HepG2 (cell line): Measurements from ENCODE around the gene CERS5. TPM values are rescaled to one million over a fixed set of nuclear protein-coding genes. Genes with fewer than 3 reads are reported as not detected.

Experiments used
- ATAC-seq: fragments of 200-7000 bp; cut with Tn5 transposase; 3 replicates; pipeline ENCODE4 v1.9.1; 2020; ENCODE audit warnings: mild to moderate bottlenecking, moderate library complexity
- BruUV-seq: library from RNA; stranded (reverse); fragments of 400-500 nt; replicated peaks from 2 replicates; lab custom pipeline; 2021; lab: Mats Ljungman, UMichigan
- CTCF ChIA-PET: fragments of 300-600 bp; formaldehyde crosslinking; extraction: SDS; loops from one replicate; lab custom pipeline; 2021; ENCODE audit warnings: low total read pairs, inconsistent platforms, low intra/inter-chr PET ratio; lab: Yijun Ruan, JAX
- POLR2A ChIA-PET: fragments of 350-600 bp; sonication (Branson Sonifier 250); formaldehyde crosslinking; loops from one replicate; lab custom pipeline; 2020; ENCODE audit warnings: antibody characterized with exemption, inconsistent platforms; lab: Yijun Ruan, JAX
- DNase-seq: peaks from one replicate; pipeline ENCODE4 v3.0.0-alpha.2; 2015; ENCODE audit warnings: low spot score
- FAIRE-seq: peaks from 3 replicates; lab custom pipeline; 2011; peaks lifted over from hg19 to GRCh38; lab: Jason Lieb, UNC
- H2AFZ ChIP-seq: one replicate; pipeline ENCODE4 v1.6.1; 2011; ENCODE audit warnings: low read length, inconsistent platforms
- H3K27ac ChIP-seq: fragments of 300-600 bp; 3 replicates; pipeline ENCODE4 v1.8.0; 2011; ENCODE audit warnings: mixed run types, mild to moderate bottlenecking, mixed read lengths, low read length, inconsistent platforms; ENCODE audit not compliant: insufficient read depth; ENCODE audit errors: extremely low read length
- H3K27me3 ChIP-seq, 2 experiments: fragments of 200-600 bp in 1 of 2; 2 replicates in 1 of 2; 3 replicates in 1 of 2; pipeline versions ENCODE4 v1.6.0 to v1.8.0; 2011; ENCODE audit warnings: low read length in 2 of 2, mild to moderate bottlenecking in 2 of 2, moderate library complexity in 2 of 2, inconsistent platforms in 1 of 2; ENCODE audit not compliant: insufficient read depth in 2 of 2, control insufficient read depth in 1 of 2
- H3K36me3 ChIP-seq, 2 experiments: fragments of 200-600 bp in 1 of 2; replicated peaks in 1 of 2; 2 replicates in 1 of 2; 3 replicates in 1 of 2; pipeline versions ENCODE4 v1.5.1 to v1.8.0; 2011; ENCODE audit warnings: low read length in 2 of 2, inconsistent platforms in 1 of 2; ENCODE audit not compliant: insufficient read depth in 2 of 2, control insufficient read depth in 1 of 2
- H3K4me1 ChIP-seq: 2 replicates; pipeline ENCODE4 v1.5.1; 2012; ENCODE audit warnings: low read length, inconsistent platforms; ENCODE audit not compliant: insufficient read depth
- H3K4me2 ChIP-seq: 2 replicates; pipeline ENCODE4 v1.6.0; 2011; ENCODE audit warnings: low read depth, low read length, inconsistent platforms
- H3K4me3 ChIP-seq, 3 experiments: fragments of 200-600 bp in 1 of 3; sonication (generic), shearing (Covaris generic) in 1 of 3; replicated peaks in 1 of 3; 2 replicates each; pipeline ENCODE4 v1.5.1; 2011 to 2016; ENCODE audit warnings: low read length in 3 of 3, inconsistent platforms in 2 of 3, low read depth in 2 of 3, mild to moderate bottlenecking in 2 of 3, control low read depth in 1 of 3, mixed read lengths in 1 of 3; ENCODE audit not compliant: insufficient read depth in 1 of 3
- H3K79me2 ChIP-seq: one replicate; pipeline ENCODE4 v1.6.1; 2011; ENCODE audit warnings: low read length, inconsistent platforms; ENCODE audit not compliant: insufficient read depth
- H3K9ac ChIP-seq: 2 replicates; pipeline ENCODE4 v1.6.0; 2011; ENCODE audit warnings: mild to moderate bottlenecking, low read depth, low read length, inconsistent platforms; ENCODE audit not compliant: insufficient read depth
- H3K9me3 ChIP-seq: 2 replicates; pipeline ENCODE4 v1.5.1; 2012; ENCODE audit warnings: mild to moderate bottlenecking, low read length
- H4K20me1 ChIP-seq: 2 replicates; pipeline ENCODE4 v1.6.0; 2011; ENCODE audit warnings: inconsistent platforms, mild to moderate bottlenecking, low read length, moderate library complexity; ENCODE audit not compliant: insufficient read depth
- ZNF709 ChIP-seq: sonication (generic); formaldehyde crosslinking; IDR thresholded peaks from 2 replicates; pipeline ENCODE4 v1.5.0; 2020; ENCODE audit warnings: mild to moderate bottlenecking, missing genetic modification reagents
- ZNF713 ChIP-seq: sonication (generic); formaldehyde crosslinking; IDR thresholded peaks from 2 replicates; pipeline ENCODE4 v1.4.0; 2020; ENCODE audit warnings: mild to moderate bottlenecking, missing genetic modification reagents
- ZNF720 ChIP-seq: sonication (generic); formaldehyde crosslinking; IDR thresholded peaks from 2 replicates; pipeline ENCODE4 v1.4.0; 2020; ENCODE audit warnings: missing genetic modification reagents
- ZNF780A ChIP-seq: sonication (generic); formaldehyde crosslinking; IDR thresholded peaks from 2 replicates; pipeline ENCODE4 v1.8.0; 2022; ENCODE audit warnings: mild to moderate bottlenecking, missing genetic modification reagents, moderate library complexity
- WGBS: methylation state at CpG from one replicate; pipeline ENCODE4 v1.1.6; 2017; ENCODE audit warnings: low lambda C conversion rate; 5-methylcytosine and 5-hydroxymethylcytosine counted together
- in situ Hi-C: cut with HindIII; loops from 2 replicates; pipeline ENCODE4 v1.10.0; 2017; ENCODE audit warnings: low pct_unique_long_range_greater_than_20kb; ENCODE audit not compliant: extremely low pct_ligation_motif_present
- intact Hi-C: fragments of 100-400 bp; cut with micrococcal nuclease; formaldehyde crosslinking; loops from one replicate; pipeline ENCODE4 v1.10.0; 2022; ENCODE audit not compliant: unreplicated experiment
- polyA plus RNA-seq, 8 experiments: library from polyadenylated mRNA; depleted of rRNA in 3 of 8; stranded (reverse) in 7 of 8; unstranded in 1 of 8; fragments of >200 nt; fragmentation: Illumina TruSeq in 4 of 8; extraction: Trizol in 4 of 8; gene quantifications; 2 replicates each; pipeline versions ENCODE4 v1.2.1 to v1.2.3, GENCODE V29; 2011 to 2016; ENCODE audit warnings: low read depth in 4 of 8, missing spikeins in 1 of 8, mixed read lengths in 1 of 8; ENCODE audit not compliant: insufficient read depth in 1 of 8
- total RNA-seq, 5 experiments: library from RNA; depleted of rRNA; stranded (reverse); fragments of >200 nt; fragmentation: Illumina TruSeq; extraction: Trizol; gene quantifications; 2 replicates each; pipeline ENCODE4 v1.2.3, GENCODE V29; 2016; ENCODE audit warnings: low read depth in 1 of 5
- TF ChIP-seq, protein P1 (sequence below): sonication (generic); formaldehyde crosslinking; IDR thresholded peaks from 2 replicates; pipeline ENCODE4 v1.5.0; 2020; ENCODE audit warnings: missing genetic modification reagents
- TF ChIP-seq, protein P2 (sequence below): IDR thresholded peaks from 2 replicates; pipeline ENCODE4 v1.6.1; 2012; ENCODE audit warnings: low read length, improper control_type of control experiment

The CERS5 gene
- total and polyA plus RNA-seq, 2 of the 13 experiments (the other 11 are each of a cell fraction or from before 2014, with no cell fraction given) = 22.3 to 48.8 TPM

DNA sequence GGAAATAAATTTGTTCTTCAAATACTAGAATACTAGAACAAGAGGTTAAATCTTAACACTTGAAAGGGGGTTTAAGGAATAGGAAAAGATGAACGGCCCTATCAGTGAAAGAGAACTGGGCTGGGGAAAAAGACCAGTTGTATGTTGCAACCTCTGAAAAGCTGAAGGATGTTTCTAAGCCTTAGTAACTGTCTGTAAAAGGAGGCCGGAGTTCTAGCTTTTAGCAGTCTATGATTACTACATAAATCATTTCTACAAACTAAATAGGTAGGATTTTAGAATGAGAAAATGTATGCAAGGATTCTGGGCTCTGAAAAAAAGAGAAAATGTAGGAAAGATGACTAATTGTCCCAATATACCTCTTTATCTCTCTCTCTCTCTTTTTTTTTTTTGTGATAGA lies 4.9 kb downstream of the CERS5 start:
- FAIRE-seq (no peak), DNase-seq (no peak), ATAC-seq (no peak)
- in situ Hi-C loops (no loop called here), intact Hi-C loops (no loop called here)
- POLR2A ChIA-PET = no interaction called here
- H3K4me2 ChIP-seq = no peak overlapping the region
- H3K9ac ChIP-seq = no peak overlapping the region
- H4K20me1 ChIP-seq = no peaks in the 10 kb centered on the region
- no peak overlapping the region for H3K4me3 ChIP-seq
- H3K27me3 ChIP-seq = no peaks in the 10 kb centered on the region; a peak in 1 of 5 replicates
- H2AFZ ChIP-seq = no peak overlapping the region
- H3K4me1 ChIP-seq = peaks cover 22% of the 10 kb centered on the region
- WGBS = 95% methylated on average over 2 of the region's 2 CpGs
- CTCF ChIA-PET = no interaction called here
- TF ChIP-seq, protein P1, sequence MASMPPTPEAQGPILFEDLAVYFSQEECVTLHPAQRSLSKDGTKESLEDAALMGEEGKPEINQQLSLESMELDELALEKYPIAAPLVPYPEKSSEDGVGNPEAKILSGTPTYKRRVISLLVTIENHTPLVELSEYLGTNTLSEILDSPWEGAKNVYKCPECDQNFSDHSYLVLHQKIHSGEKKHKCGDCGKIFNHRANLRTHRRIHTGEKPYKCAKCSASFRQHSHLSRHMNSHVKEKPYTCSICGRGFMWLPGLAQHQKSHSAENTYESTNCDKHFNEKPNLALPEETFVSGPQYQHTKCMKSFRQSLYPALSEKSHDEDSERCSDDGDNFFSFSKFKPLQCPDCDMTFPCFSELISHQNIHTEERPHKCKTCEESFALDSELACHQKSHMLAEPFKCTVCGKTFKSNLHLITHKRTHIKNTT (CRISPR knock-in tag) = no peak
- TF ChIP-seq, protein P2, sequence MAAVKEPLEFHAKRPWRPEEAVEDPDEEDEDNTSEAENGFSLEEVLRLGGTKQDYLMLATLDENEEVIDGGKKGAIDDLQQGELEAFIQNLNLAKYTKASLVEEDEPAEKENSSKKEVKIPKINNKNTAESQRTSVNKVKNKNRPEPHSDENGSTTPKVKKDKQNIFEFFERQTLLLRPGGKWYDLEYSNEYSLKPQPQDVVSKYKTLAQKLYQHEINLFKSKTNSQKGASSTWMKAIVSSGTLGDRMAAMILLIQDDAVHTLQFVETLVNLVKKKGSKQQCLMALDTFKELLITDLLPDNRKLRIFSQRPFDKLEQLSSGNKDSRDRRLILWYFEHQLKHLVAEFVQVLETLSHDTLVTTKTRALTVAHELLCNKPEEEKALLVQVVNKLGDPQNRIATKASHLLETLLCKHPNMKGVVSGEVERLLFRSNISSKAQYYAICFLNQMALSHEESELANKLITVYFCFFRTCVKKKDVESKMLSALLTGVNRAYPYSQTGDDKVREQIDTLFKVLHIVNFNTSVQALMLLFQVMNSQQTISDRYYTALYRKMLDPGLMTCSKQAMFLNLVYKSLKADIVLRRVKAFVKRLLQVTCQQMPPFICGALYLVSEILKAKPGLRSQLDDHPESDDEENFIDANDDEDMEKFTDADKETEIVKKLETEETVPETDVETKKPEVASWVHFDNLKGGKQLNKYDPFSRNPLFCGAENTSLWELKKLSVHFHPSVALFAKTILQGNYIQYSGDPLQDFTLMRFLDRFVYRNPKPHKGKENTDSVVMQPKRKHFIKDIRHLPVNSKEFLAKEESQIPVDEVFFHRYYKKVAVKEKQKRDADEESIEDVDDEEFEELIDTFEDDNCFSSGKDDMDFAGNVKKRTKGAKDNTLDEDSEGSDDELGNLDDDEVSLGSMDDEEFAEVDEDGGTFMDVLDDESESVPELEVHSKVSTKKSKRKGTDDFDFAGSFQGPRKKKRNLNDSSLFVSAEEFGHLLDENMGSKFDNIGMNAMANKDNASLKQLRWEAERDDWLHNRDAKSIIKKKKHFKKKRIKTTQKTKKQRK = no peak
- TF ChIP-seq ZNF780A (CRISPR knock-in tag) (no peak), ZNF709 (CRISPR knock-in tag) (no peak), ZNF713 (CRISPR knock-in tag) (no peak), ZNF720 (no peak)
- no peaks in the 10 kb centered on the region; a peak in 1 of 5 replicates for H3K36me3 ChIP-seq
- no peak overlapping the region for H3K27ac ChIP-seq
- H3K9me3 ChIP-seq = no peaks in the 10 kb centered on the region
- peaks cover 51% of the 10 kb centered on the region for H3K79me2 ChIP-seq
- BruUV-seq = no TSS peak
